ENCODE results near the gene RIPK3. TPM values are rescaled to one million over a fixed set of nuclear protein-coding genes. Genes with fewer than 3 reads are reported as not detected.

RIPK3 gene
- polyA plus RNA-seq, 1 of the 3 experiments (the other 2 are of a cell fraction) = not detected

GRCh38 chr14:24297190-24297964, 42.4 kb downstream of the RIPK3 start:
- Histone ChIP-seq H3F3A (replicated peaks; ENCODE audit: insufficient read depth) (peaks cover 21% of the 10 kb centered on the region), H3K36me3 (replicated peaks in 1 of 2; ENCODE audit: control insufficient read depth in 1 of 2, insufficient read depth in 2 of 2, low read length in 1 of 2) (peaks cover 25 to 31% of the 10 kb centered on the region in 2 experiments), H3K9me3 (no peaks in the 10 kb centered on the region), H3K4me3 (ENCODE audit: low read depth in 2 of 2, low read length in 1 of 2) (no peak overlapping the region; a peak in 1 of 4 replicates), H3K9ac (no peak overlapping the region), H3K27ac (ENCODE audit: low read depth in 2 of 2, low read length in 1 of 2) (no peak overlapping the region), H3K27me3 (ENCODE audit: insufficient read depth) (no peaks in the 10 kb centered on the region), H3K4me1 (ENCODE audit: control insufficient read depth in 1 of 2, insufficient read depth in 2 of 2, low read depth in 1 of 2, low read length in 1 of 2) (peaks cover 13 to 14% of the 10 kb centered on the region in 2 experiments), H3K4me2 (no peak overlapping the region), H3K79me2 (ENCODE audit: insufficient read depth) (peaks cover 28% of the 10 kb centered on the region), H2AFZ (ENCODE audit: low read depth) (no peak overlapping the region), H4K20me1 (ENCODE audit: insufficient read depth) (no peaks in the 10 kb centered on the region), H3K9me2 (no peaks in the 10 kb centered on the region)
- POLR2A ChIA-PET = interaction anchor here (4.5 kb wide), 1 partner anchor 55 kb away, joined by 27 read pairs; the partner anchor contains the start of gene TINF2
- CTCF ChIA-PET = interaction anchor here (1.1 to 8.1 kb wide), 27 partner anchors 10 to 245 kb away, joined by 3 to 191 read pairs (median 8); partner anchors contain the start of genes CARMIL3, CHMP4A, CIDEB and LTB4R2
- peak; percentile 43 for DNase-seq
- WGBS (ENCODE audit: low lambda C conversion rate) = 40% methylated on average over 5 of the region's 5 CpGs
- TF ChIP-seq GATA2 (CRISPR knock-in tag; IDR thresholded peaks at IDR 0.05) (peak; percentile 35; the same call in 1 of the 2 replicates), TCF12 (IDR thresholded peaks at IDR 0.05) (no peak), TEAD4 (IDR thresholded peaks at IDR 0.05; ENCODE audit: borderline replicate concordance, insufficient read depth) (no peak), FOXM1 (IDR thresholded peaks at IDR 0.05; ENCODE audit: low read depth) (no peak), RXRA (IDR thresholded peaks at IDR 0.05; ENCODE audit: borderline replicate concordance, low read depth) (no peak), RAD21 (IDR thresholded peaks at IDR 0.05; ENCODE audit: low read length) (peak; percentile 44; the same call in 1 of the 2 replicates), FOXJ3 (CRISPR knock-in tag; IDR thresholded peaks at IDR 0.05) (no peak), CTCF (IDR thresholded peaks at IDR 0.05) (peak; percentile 51), USF2 (IDR thresholded peaks at IDR 0.05; ENCODE audit: borderline replicate concordance, low read depth, low read length) (no peak), ZBTB33 (IDR thresholded peaks at IDR 0.05; ENCODE audit: borderline replicate concordance, low read depth) (no peak), CHD2 (IDR thresholded peaks at IDR 0.05; ENCODE audit: low read length, partially characterized antibody) (no peak), EZH2phosphoT487 (IDR thresholded peaks at IDR 0.05; ENCODE audit: borderline replicate concordance, low read depth) (no peak), EP300 (IDR thresholded peaks at IDR 0.05; ENCODE audit: borderline replicate concordance in 1 of 2, low read depth in 1 of 2, low read length in 1 of 2) (no peak), REST (IDR thresholded peaks at IDR 0.05; ENCODE audit: low read depth, low read length) (no peak), MXI1 (IDR thresholded peaks at IDR 0.05; ENCODE audit: low read depth, low read length) (no peak), NFIC (IDR thresholded peaks at IDR 0.05; ENCODE audit: borderline replicate concordance) (no peak), TAF1 (IDR thresholded peaks at IDR 0.05; ENCODE audit: borderline replicate concordance, low read depth, low read length) (no peak), FOSL2 (IDR thresholded peaks at IDR 0.05; ENCODE audit: borderline replicate concordance, low read depth) (no peak), SMC3 (IDR thresholded peaks at IDR 0.05; ENCODE audit: low read depth, low read length) (peak; percentile 39; the same call in 1 of the 2 replicates), USF1 (IDR thresholded peaks at IDR 0.05; ENCODE audit: borderline replicate concordance, low read depth) (no peak), NRF1 (IDR thresholded peaks at IDR 0.05; ENCODE audit: low read depth, low read length) (no peak), POLR2AphosphoS5 (IDR thresholded peaks at IDR 0.05; ENCODE audit: low read depth, low read length) (no peak), RFX5 (IDR thresholded peaks at IDR 0.05; ENCODE audit: low read length) (no peak)

Measured in SK-N-SH (cell line).